ENCODE results near the gene NME7.

- no peak for TF ChIP-seq CTCF (IDR thresholded peaks at IDR 0.05)
- TF ChIP-seq POLR2AphosphoS5 (IDR thresholded peaks at IDR 0.05): no peak
- no peak for TF ChIP-seq POLR2A (IDR thresholded peaks at IDR 0.05)
- no peak for TF ChIP-seq EP300 (IDR thresholded peaks at IDR 0.05)
These were observed 130.7 kb downstream of the NME7 start for GRCh38 chr1:169236880-169237279.

Measured in sigmoid colon (tissue), 4 donors.